HepG2 (cell line): ENCODE data around the gene PCBD2. TPM values are rescaled to one million over a fixed set of nuclear protein-coding genes. Genes with fewer than 3 reads are reported as not detected.

ENCODE experiments used
- ARNT2 ChIP-seq: sonication (generic); formaldehyde crosslinking; IDR thresholded peaks from 2 replicates; pipeline ENCODE4 v1.8.0; 2022; ENCODE audit warnings: mild to moderate bottlenecking, low read depth, missing genetic modification reagents, moderate library complexity
- ESRRA ChIP-seq: sonication (generic); formaldehyde crosslinking; IDR thresholded peaks from 2 replicates; pipeline ENCODE4 v1.5.1; 2020; ENCODE audit warnings: mild to moderate bottlenecking, low read depth, missing genetic modification reagents
- ETV6 ChIP-seq: sonication (generic); formaldehyde crosslinking; conservative IDR thresholded peaks from 2 replicates; pipeline ENCODE4 v1.4.0; 2020; ENCODE audit warnings: missing genetic modification reagents
- FOXO1 ChIP-seq: sonication (generic); formaldehyde crosslinking; IDR thresholded peaks from 2 replicates; pipeline ENCODE4 v1.4.0; 2020; ENCODE audit warnings: missing genetic modification reagents
- KDM3A ChIP-seq: IDR thresholded peaks from 2 replicates; pipeline ENCODE4 v1.6.1; 2018; ENCODE audit warnings: low read depth, missing compliant biosample characterization
- MAZ ChIP-seq, 2 experiments: sonication (generic) in 1 of 2; formaldehyde crosslinking in 1 of 2; IDR thresholded peaks; 2 replicates each; pipeline versions ENCODE4 v1.5.0 to v1.6.1; 2012 to 2020; ENCODE audit warnings: low read depth in 2 of 2, mild to moderate bottlenecking in 2 of 2, borderline replicate concordance in 1 of 2, improper control_type of control experiment in 1 of 2, low read length in 1 of 2, missing genetic modification reagents in 1 of 2, moderate library complexity in 1 of 2
- MED13 ChIP-seq: sonication (generic); formaldehyde crosslinking; IDR thresholded peaks from 2 replicates; pipeline ENCODE4 v1.5.0; 2020; ENCODE audit warnings: missing genetic modification reagents
- NFE2 ChIP-seq: sonication (generic); formaldehyde crosslinking; IDR thresholded peaks from 2 replicates; pipeline ENCODE4 v1.4.0; 2020; ENCODE audit warnings: missing genetic modification reagents
- PHF8 ChIP-seq: sonication (generic); formaldehyde crosslinking; IDR thresholded peaks from 2 replicates; pipeline ENCODE4 v1.5.0; 2020; ENCODE audit warnings: missing genetic modification reagents
- POLR2A ChIP-seq, 2 experiments: IDR thresholded peaks; 2 replicates each; pipeline ENCODE4 v1.6.1; 2011; ENCODE audit warnings: low read depth in 2 of 2, low read length in 2 of 2, mild to moderate bottlenecking in 1 of 2, moderate library complexity in 1 of 2; ENCODE audit not compliant: insufficient read depth in 1 of 2
- SCMH1 ChIP-seq: sonication (generic); formaldehyde crosslinking; IDR thresholded peaks from 2 replicates; pipeline ENCODE4 v1.9.0; 2021; ENCODE audit warnings: missing genetic modification reagents, mild to moderate bottlenecking, borderline replicate concordance
- SSRP1 ChIP-seq: IDR thresholded peaks from 2 replicates; pipeline ENCODE4 v1.6.1; 2016; ENCODE audit warnings: control low read depth
- ZEB1 ChIP-seq: IDR thresholded peaks from 2 replicates; pipeline ENCODE4 v1.6.1; 2012; ENCODE audit warnings: mild to moderate bottlenecking, low read depth, inconsistent platforms; ENCODE audit not compliant: insufficient replicate concordance
- ZFP1 ChIP-seq: IDR thresholded peaks from 2 replicates; pipeline ENCODE4 v1.6.1; 2016
- ZFX ChIP-seq: sonication (generic); formaldehyde crosslinking; IDR thresholded peaks from 2 replicates; pipeline ENCODE4 v1.4.0; 2020; ENCODE audit warnings: mild to moderate bottlenecking, low read depth, missing genetic modification reagents, moderate library complexity
- ZKSCAN5 ChIP-seq: sonication (generic); formaldehyde crosslinking; IDR thresholded peaks from 2 replicates; pipeline ENCODE4 v1.5.1; 2020; ENCODE audit warnings: mild to moderate bottlenecking, missing genetic modification reagents
- ZNF556 ChIP-seq: sonication (generic); formaldehyde crosslinking; IDR thresholded peaks from 2 replicates; pipeline ENCODE4 v1.4.0; 2020; ENCODE audit warnings: mild to moderate bottlenecking, missing genetic modification reagents, borderline replicate concordance
- ZNF709 ChIP-seq: sonication (generic); formaldehyde crosslinking; IDR thresholded peaks from 2 replicates; pipeline ENCODE4 v1.5.0; 2020; ENCODE audit warnings: mild to moderate bottlenecking, missing genetic modification reagents
- ZSCAN9 ChIP-seq: IDR thresholded peaks from 2 replicates; pipeline ENCODE4 v1.6.1; 2016; ENCODE audit warnings: borderline replicate concordance
- polyA plus RNA-seq, 8 experiments: library from polyadenylated mRNA; depleted of rRNA in 3 of 8; stranded (reverse) in 7 of 8; unstranded in 1 of 8; fragments of >200 nt; fragmentation: Illumina TruSeq in 4 of 8; extraction: Trizol in 4 of 8; gene quantifications; 2 replicates each; pipeline versions ENCODE4 v1.2.1 to v1.2.3, GENCODE V29; 2011 to 2016; ENCODE audit warnings: low read depth in 4 of 8, missing spikeins in 1 of 8, mixed read lengths in 1 of 8; ENCODE audit not compliant: insufficient read depth in 1 of 8
- total RNA-seq, 5 experiments: library from RNA; depleted of rRNA; stranded (reverse); fragments of >200 nt; fragmentation: Illumina TruSeq; extraction: Trizol; gene quantifications; 2 replicates each; pipeline ENCODE4 v1.2.3, GENCODE V29; 2016; ENCODE audit warnings: low read depth in 1 of 5
- TF ChIP-seq, protein P1 (sequence below): sonication (generic); formaldehyde crosslinking; IDR thresholded peaks from 2 replicates; pipeline ENCODE4 v1.5.0; 2020; ENCODE audit warnings: mild to moderate bottlenecking, missing genetic modification reagents, borderline replicate concordance
- TF ChIP-seq, protein P2 (sequence below): sonication (generic); formaldehyde crosslinking; IDR thresholded peaks from 2 replicates; pipeline ENCODE4 v1.5.0; 2020; ENCODE audit warnings: missing genetic modification reagents

The PCBD2 gene
- total and polyA plus RNA-seq, 2 of the 13 experiments (the other 11 are each of a cell fraction or from before 2014, with no cell fraction given), result 5.5 to 12.0 TPM

DNA sequence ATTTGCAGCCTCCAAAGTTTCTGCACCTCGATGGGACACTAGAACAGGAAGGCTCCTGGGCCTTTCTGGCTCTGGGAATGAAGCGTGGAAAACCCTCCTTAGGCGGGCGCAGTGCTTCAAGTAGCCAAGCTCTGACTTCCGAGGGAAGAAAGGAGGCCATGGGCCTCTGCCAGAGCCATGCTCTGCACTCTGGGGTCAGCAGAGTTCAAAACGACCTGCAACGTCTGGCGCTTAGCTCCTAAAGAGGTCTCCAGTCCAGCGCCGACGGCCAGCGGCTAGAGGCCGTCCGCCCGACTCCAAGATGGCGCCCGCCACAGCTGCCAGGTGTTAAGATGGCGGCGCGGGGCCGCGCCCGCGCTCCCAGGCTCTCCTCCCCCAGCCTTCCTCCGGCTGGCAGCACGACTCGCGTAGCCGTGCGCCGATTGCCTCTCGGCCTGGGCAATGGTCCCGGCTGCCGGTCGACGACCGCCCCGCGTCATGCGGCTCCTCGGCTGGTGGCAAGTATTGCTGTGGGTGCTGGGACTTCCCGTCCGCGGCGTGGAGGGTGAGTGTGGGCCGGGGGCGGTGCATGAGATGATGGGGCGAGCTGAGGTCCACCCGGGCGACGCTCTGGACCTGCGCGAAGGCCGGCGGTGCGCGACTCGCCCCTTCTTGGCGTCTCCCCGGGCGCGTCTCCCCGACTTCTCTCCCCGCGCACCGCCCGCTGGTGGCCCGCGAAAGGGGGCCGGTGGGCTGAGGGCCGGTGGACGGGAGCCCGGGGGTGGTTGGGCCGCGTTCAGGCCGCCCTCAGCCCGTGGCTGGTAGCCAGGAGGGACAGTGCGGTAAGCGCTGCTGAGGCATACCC lies 30.7 kb upstream of the PCBD2 start, which contains the start of gene TXNDC15 (continued):
- TF ChIP-seq, protein P1, sequence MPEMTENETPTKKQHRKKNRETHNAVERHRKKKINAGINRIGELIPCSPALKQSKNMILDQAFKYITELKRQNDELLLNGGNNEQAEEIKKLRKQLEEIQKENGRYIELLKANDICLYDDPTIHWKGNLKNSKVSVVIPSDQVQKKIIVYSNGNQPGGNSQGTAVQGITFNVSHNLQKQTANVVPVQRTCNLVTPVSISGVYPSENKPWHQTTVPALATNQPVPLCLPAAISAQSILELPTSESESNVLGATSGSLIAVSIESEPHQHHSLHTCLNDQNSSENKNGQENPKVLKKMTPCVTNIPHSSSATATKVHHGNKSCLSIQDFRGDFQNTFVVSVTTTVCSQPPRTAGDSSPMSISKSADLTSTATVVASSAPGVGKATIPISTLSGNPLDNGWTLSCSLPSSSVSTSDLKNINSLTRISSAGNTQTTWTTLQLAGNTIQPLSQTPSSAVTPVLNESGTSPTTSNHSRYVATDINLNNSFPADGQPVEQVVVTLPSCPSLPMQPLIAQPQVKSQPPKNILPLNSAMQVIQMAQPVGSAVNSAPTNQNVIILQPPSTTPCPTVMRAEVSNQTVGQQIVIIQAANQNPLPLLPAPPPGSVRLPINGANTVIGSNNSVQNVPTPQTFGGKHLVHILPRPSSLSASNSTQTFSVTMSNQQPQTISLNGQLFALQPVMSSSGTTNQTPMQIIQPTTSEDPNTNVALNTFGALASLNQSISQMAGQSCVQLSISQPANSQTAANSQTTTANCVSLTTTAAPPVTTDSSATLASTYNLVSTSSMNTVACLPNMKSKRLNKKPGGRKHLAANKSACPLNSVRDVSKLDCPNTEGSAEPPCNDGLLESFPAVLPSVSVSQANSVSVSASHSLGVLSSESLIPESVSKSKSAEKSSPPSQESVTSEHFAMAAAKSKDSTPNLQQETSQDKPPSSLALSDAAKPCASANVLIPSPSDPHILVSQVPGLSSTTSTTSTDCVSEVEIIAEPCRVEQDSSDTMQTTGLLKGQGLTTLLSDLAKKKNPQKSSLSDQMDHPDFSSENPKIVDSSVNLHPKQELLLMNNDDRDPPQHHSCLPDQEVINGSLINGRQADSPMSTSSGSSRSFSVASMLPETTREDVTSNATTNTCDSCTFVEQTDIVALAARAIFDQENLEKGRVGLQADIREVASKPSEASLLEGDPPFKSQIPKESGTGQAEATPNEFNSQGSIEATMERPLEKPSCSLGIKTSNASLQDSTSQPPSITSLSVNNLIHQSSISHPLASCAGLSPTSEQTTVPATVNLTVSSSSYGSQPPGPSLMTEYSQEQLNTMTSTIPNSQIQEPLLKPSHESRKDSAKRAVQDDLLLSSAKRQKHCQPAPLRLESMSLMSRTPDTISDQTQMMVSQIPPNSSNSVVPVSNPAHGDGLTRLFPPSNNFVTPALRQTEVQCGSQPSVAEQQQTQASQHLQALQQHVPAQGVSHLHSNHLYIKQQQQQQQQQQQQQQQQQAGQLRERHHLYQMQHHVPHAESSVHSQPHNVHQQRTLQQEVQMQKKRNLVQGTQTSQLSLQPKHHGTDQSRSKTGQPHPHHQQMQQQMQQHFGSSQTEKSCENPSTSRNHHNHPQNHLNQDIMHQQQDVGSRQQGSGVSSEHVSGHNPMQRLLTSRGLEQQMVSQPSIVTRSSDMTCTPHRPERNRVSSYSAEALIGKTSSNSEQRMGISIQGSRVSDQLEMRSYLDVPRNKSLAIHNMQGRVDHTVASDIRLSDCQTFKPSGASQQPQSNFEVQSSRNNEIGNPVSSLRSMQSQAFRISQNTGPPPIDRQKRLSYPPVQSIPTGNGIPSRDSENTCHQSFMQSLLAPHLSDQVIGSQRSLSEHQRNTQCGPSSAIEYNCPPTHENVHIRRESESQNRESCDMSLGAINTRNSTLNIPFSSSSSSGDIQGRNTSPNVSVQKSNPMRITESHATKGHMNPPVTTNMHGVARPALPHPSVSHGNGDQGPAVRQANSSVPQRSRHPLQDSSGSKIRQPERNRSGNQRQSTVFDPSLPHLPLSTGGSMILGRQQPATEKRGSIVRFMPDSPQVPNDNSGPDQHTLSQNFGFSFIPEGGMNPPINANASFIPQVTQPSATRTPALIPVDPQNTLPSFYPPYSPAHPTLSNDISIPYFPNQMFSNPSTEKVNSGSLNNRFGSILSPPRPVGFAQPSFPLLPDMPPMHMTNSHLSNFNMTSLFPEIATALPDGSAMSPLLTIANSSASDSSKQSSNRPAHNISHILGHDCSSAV (CRISPR knock-in tag), result no peak
- TF ChIP-seq, protein P2, sequence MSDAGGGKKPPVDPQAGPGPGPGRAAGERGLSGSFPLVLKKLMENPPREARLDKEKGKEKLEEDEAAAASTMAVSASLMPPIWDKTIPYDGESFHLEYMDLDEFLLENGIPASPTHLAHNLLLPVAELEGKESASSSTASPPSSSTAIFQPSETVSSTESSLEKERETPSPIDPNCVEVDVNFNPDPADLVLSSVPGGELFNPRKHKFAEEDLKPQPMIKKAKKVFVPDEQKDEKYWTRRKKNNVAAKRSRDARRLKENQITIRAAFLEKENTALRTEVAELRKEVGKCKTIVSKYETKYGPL (CRISPR knock-in tag), result peak; percentile 73
- peak; percentile 89 for TF ChIP-seq MED13 (CRISPR knock-in tag)
- TF ChIP-seq PHF8 (CRISPR knock-in tag), result peak; percentile 99
- TF ChIP-seq POLR2A (IDR thresholded peaks at IDR 0.05; ENCODE audit: insufficient read depth in 1 of 2, low read depth in 2 of 2, low read length in 2 of 2), result peak; percentile 82 to 90
- TF ChIP-seq ARNT2 (CRISPR knock-in tag), result peak; percentile 90
- no peak for TF ChIP-seq SSRP1 (CRISPR knock-in tag)
- peak; percentile 70; the same call in 1 of the 2 replicates for TF ChIP-seq ETV6 (CRISPR knock-in tag)
- peak; percentile 95 for TF ChIP-seq ZNF556
- 0 out of 2 replicates have a peak, but pooled peaks have one; percentile 64 for TF ChIP-seq FOXO1 (CRISPR knock-in tag)
- TF ChIP-seq ZSCAN9 (CRISPR knock-in tag), result peak; percentile 76; the same call in 1 of the 2 replicates
- peak; percentile 64 for TF ChIP-seq ZEB1
- no peak for TF ChIP-seq NFE2 (CRISPR knock-in tag)
- peak; percentile 49; the same call in 1 of the 2 replicates for TF ChIP-seq ZFP1 (CRISPR knock-in tag)
- peak; percentile 84 for TF ChIP-seq ZNF709
- no peak for TF ChIP-seq MAZ (IDR thresholded peaks at IDR 0.05; ENCODE audit: borderline replicate concordance, low read depth, low read length)
- TF ChIP-seq MAZ (CRISPR knock-in tag; IDR thresholded peaks at IDR 0.05; ENCODE audit: low read depth), result peak; percentile 87
- peak; percentile 85; the same call in 1 of the 2 replicates for TF ChIP-seq KDM3A (CRISPR knock-in tag)
- peak; percentile 61 for TF ChIP-seq ESRRA (CRISPR knock-in tag)
- peak; percentile 97 for TF ChIP-seq ZFX (CRISPR knock-in tag)
- no peak for TF ChIP-seq SCMH1
- TF ChIP-seq ZKSCAN5 (CRISPR knock-in tag), result no peak
